ENCODE data around the gene FGR.

Gene FGR

DNA sequence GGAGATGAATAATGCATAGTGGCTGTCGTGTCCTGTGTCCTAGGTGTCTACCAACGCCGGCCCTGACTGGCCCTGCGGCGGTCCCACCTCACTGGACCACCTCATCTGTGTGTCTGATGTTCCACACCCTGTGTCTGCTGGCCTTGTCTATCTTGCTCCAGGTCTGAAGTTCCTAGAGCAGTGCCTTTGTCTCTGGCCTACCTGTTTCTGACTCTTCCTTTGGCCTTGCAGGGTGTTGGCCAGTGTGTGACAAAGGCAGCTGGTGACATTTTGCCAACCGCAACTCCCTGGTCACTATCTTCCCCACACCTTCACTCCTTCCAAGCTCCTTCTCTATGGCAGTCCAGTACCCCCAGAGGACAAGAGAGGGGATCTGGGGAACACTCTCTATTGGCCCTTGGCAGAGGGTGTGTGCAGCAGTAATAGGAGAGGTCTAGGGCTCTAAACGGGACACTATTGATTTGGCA, 29.7 kb downstream of the FGR start:
- no peak overlapping the region for H3K4me3 ChIP-seq (ENCODE audit: low read depth, low read length)
- no peak for DNase-seq (ENCODE audit: low read depth)
- no peak for TF ChIP-seq POLR2A (IDR thresholded peaks at IDR 0.05; ENCODE audit: extremely low read depth, insufficient read length)
- TF ChIP-seq, protein P1, sequence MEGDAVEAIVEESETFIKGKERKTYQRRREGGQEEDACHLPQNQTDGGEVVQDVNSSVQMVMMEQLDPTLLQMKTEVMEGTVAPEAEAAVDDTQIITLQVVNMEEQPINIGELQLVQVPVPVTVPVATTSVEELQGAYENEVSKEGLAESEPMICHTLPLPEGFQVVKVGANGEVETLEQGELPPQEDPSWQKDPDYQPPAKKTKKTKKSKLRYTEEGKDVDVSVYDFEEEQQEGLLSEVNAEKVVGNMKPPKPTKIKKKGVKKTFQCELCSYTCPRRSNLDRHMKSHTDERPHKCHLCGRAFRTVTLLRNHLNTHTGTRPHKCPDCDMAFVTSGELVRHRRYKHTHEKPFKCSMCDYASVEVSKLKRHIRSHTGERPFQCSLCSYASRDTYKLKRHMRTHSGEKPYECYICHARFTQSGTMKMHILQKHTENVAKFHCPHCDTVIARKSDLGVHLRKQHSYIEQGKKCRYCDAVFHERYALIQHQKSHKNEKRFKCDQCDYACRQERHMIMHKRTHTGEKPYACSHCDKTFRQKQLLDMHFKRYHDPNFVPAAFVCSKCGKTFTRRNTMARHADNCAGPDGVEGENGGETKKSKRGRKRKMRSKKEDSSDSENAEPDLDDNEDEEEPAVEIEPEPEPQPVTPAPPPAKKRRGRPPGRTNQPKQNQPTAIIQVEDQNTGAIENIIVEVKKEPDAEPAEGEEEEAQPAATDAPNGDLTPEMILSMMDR (IDR thresholded peaks at IDR 0.05; ENCODE audit: low read depth, low read length), result no peak
- TF ChIP-seq, protein P2, sequence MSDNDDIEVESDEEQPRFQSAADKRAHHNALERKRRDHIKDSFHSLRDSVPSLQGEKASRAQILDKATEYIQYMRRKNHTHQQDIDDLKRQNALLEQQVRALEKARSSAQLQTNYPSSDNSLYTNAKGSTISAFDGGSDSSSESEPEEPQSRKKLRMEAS (IDR thresholded peaks at IDR 0.05; ENCODE audit: low read depth, low read length), result no peak
- TF ChIP-seq MYC (IDR thresholded peaks at IDR 0.05; ENCODE audit: low read depth, low read length), result no peak

- TF ChIP-seq MYC (IDR thresholded peaks at IDR 0.05; ENCODE audit: low read depth, low read length), result no peak
- DNase-seq (ENCODE audit: low read depth), result no peak
Observed at GRCh38 chr1:27604579-27605299, 30.2 kb downstream of the FGR start.

DNA sequence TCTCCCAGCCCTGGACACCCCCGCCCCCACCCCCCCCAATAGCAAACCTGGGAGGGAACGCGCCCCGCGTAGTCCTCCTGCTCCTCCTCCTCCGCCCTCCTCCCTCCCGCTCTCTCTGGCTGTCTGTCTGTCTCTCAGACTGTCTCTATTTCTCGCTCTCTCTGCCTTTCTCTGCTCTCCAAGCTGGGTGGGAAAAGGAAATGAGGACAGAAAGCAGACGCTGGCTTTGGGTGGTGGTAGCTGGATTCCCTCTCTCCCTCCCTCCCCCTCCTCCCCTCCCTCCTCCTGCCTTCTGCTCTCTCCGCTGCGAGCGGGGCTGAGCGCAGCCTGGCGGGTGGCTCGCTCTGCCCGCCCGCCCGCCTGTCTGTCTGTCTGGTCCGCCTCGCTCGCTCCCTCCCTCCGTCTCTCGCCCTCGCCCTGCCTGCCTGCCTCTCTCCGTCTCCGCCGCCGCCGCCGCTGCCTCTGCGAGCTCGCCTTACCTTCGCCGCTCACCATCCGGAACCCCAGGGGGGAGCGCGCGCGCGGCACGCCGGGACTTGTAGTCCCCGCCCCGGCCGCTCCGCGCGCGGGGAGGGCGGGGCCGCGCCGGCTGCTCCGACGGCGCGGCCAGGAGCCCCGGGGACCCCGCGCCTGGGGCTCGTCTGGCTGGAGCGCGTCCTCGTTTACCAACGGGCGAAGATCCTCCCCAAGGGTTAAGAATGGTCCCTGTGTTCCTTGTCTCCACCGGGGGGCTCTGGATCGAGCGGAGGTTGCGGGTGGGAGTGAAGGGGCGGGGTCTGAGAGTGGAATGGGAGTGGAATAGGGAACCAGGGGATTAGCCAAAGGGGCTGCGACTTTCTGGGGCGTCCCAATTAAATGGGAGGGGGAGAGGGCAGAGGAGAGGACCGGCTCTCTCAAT, 31.1 kb downstream of the FGR start, which contains the start of gene AHDC1:
Gene AHDC1, minus strand, starts transcription at position 464 of the 898 bp plus-strand sequence. CDS start 52,029 bp downstream, outside the sequence.
- TF ChIP-seq POLR2A (IDR thresholded peaks at IDR 0.05; ENCODE audit: extremely low read depth, insufficient read length), result peak; percentile 42
- TF ChIP-seq, protein P1 (IDR thresholded peaks at IDR 0.05; ENCODE audit: low read depth, low read length), result no peak
- peak within 1 kb of the TSS; percentile 74 for H3K4me3 ChIP-seq (ENCODE audit: low read depth, low read length)
- DNase-seq (ENCODE audit: low read depth), result peak; percentile 95

More at GRCh38 chr1:27604579-27605299, 30.2 kb downstream of the FGR start:
- peak overlapping the region; percentile 43 for H3K4me3 ChIP-seq (ENCODE audit: low read depth, low read length)

DNA sequence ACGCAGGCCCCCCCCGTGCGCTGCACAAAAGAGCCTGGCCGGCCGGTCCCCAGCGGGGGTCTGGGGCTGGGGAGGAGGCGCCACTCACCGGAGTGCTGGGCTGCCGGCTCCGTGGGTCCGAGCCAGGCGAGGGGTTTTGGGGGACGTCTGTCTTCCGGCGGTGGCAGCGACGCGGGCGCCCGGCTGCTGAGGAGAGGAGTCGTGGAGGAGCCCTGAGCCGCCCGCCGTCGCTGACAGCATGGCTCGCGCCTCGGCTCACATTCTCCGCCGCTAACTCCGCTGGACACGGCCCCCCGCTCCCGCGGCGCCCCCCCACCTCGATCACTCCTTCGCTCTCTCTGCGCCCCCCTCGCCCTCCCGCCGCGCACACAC, 31.7 kb downstream of the FGR start:
- TF ChIP-seq, protein P2 (IDR thresholded peaks at IDR 0.05; ENCODE audit: low read depth, low read length), result peak; percentile 46
- TF ChIP-seq, protein P1 (IDR thresholded peaks at IDR 0.05; ENCODE audit: low read depth, low read length), result no peak
- no peak for TF ChIP-seq POLR2A (IDR thresholded peaks at IDR 0.05; ENCODE audit: extremely low read depth, insufficient read length)
- TF ChIP-seq MYC (IDR thresholded peaks at IDR 0.05; ENCODE audit: low read depth, low read length), result no peak
- peak; percentile 58 for DNase-seq (ENCODE audit: low read depth)

DNA sequence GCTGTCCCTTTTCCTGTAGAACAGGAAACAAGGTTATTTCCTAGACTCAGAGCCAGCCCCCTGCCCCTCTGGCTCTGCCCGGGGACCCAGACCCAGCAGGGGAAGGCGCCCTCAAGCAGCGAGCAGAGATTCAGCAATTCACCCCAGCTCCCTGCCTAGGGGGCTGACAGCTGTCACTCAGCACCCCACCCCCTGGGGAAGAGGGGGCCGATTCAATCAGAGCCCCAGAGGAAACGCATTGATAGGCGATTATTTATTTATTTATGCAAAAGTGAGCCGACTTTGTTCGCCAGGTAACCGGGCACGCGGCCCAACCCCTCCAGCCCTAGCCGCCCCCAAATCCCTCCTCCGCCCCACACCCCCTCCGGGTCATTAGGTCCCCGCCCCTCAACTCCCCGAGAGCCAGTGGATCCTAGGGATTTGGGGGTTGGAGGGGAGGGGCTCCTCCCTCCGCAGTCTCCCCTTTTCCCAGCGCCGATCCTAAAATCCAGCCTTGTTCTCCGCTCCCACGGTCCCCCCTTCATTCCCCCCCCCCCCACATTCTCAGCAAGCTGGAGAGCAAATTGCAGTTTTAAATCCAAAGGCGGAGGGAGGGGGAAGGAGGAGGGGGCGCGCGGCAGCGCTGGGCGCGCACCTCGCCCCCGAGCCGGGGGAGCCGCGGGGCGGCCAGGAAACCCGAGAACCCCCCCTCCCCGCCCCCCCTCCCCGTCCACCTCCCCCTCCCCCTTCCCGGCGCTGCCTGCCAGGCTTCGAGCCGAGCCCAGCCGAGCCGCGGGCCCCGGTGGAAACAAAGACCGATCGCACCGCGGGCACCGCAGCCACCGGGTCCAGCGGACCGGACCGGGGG, 32.3 kb downstream of the FGR start:
- peak overlapping the region; percentile 74 for H3K4me3 ChIP-seq (ENCODE audit: low read depth, low read length)
- TF ChIP-seq MYC (IDR thresholded peaks at IDR 0.05; ENCODE audit: low read depth, low read length) (no peak), POLR2A (IDR thresholded peaks at IDR 0.05; ENCODE audit: extremely low read depth, insufficient read length) (no peak)
- TF ChIP-seq, protein P2 (IDR thresholded peaks at IDR 0.05; ENCODE audit: low read depth, low read length), result no peak
- TF ChIP-seq, protein P1 (IDR thresholded peaks at IDR 0.05; ENCODE audit: low read depth, low read length), result no peak
- peak; percentile 72 for DNase-seq (ENCODE audit: low read depth)

More for the DNA sequence above, 31.7 kb downstream of the FGR start:
- peak overlapping the region; percentile 74 for H3K4me3 ChIP-seq (ENCODE audit: low read depth, low read length)

Data from NB4 (cell line).